Measurements from ENCODE around the gene DAZAP2.
"Not testable (repeated sequence)": the region's sequence is repeated elsewhere in the genome, so short reads cannot be mapped to it uniquely, and the experiment has no call there.

Gene DAZAP2

GRCh38 chr12:51242876-51243275, 4.2 kb downstream of the DAZAP2 start:
- no peak for TF ChIP-seq CTCF (IDR thresholded peaks at IDR 0.05; ENCODE audit: low read depth, low read length)
- DNase-seq (ENCODE audit: extremely low read depth, low read depth): no peak

- DNase-seq (ENCODE audit: extremely low read depth, low read depth): no peak
Measured at GRCh38 chr12:51244269-51244668, 5.6 kb downstream of the DAZAP2 start.

GRCh38 chr12:51245476-51246253, 7.0 kb downstream of the DAZAP2 start:
- no peak for DNase-seq (ENCODE audit: extremely low read depth, low read depth)
- TF ChIP-seq CTCF (IDR thresholded peaks at IDR 0.05; ENCODE audit: low read depth, low read length): no peak

More at GRCh38 chr12:51244269-51244668, 5.6 kb downstream of the DAZAP2 start:
- TF ChIP-seq CTCF (IDR thresholded peaks at IDR 0.05; ENCODE audit: low read depth, low read length): no peak

GRCh38 chr12:51246254-51246853, 7.7 kb downstream of the DAZAP2 start:
- no peak; the same call in none of the 2 replicates for TF ChIP-seq CTCF (IDR thresholded peaks at IDR 0.05; ENCODE audit: low read depth, low read length)
- no peak for DNase-seq (ENCODE audit: extremely low read depth, low read depth)

GRCh38 chr12:51247523-51248206, 9.0 kb downstream of the DAZAP2 start:
- TF ChIP-seq CTCF (IDR thresholded peaks at IDR 0.05; ENCODE audit: low read depth, low read length): no peak
- no peak for DNase-seq (ENCODE audit: extremely low read depth, low read depth)

GRCh38 chr12:51253276-51253675, 14.7 kb downstream of the DAZAP2 start:
- DNase-seq (ENCODE audit: extremely low read depth, low read depth): no peak
- TF ChIP-seq CTCF (IDR thresholded peaks at IDR 0.05; ENCODE audit: low read depth, low read length): no peak

- no peak for TF ChIP-seq CTCF (IDR thresholded peaks at IDR 0.05; ENCODE audit: low read depth, low read length)
- DNase-seq (ENCODE audit: extremely low read depth, low read depth): no peak
Measured at GRCh38 chr12:51254536-51254935, 15.9 kb downstream of the DAZAP2 start.

- not testable (repeated sequence) for DNase-seq (ENCODE audit: extremely low read depth, low read depth)
Measured at GRCh38 chr12:51259600-51259999, 21.0 kb downstream of the DAZAP2 start.
